Activated gamma-delta T cell (primary cell): ENCODE data around the gene SORBS2.
"Not testable (repeated sequence)": the region's sequence is repeated elsewhere in the genome, so short reads cannot be mapped to it uniquely, and the experiment has no call there.

ENCODE experiments used
- DNase-seq: peaks from one replicate; lab custom pipeline; 2025; lab: John Stamatoyannopoulos, UW

The SORBS2 gene

DNA sequence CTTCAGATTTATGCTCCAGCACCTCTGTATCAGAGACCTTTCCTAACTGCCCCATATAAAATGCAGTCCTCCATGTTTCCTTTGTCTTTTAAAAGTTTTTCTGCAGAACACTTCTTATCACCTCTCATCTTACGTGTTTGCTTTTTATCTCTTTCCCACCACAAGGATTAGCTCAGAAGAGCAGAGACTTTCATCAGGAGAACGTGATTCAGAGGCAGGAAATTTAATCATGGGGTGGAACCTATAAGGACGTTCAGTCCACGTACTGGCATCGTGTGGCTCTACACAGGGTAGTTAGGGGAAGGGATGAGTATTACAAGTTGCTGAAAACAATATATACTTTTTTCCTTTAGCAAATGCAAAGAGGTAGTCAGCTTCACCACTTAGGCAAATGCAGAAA lies 98.7 kb downstream of the SORBS2 start:
- no peak for DNase-seq

DNA sequence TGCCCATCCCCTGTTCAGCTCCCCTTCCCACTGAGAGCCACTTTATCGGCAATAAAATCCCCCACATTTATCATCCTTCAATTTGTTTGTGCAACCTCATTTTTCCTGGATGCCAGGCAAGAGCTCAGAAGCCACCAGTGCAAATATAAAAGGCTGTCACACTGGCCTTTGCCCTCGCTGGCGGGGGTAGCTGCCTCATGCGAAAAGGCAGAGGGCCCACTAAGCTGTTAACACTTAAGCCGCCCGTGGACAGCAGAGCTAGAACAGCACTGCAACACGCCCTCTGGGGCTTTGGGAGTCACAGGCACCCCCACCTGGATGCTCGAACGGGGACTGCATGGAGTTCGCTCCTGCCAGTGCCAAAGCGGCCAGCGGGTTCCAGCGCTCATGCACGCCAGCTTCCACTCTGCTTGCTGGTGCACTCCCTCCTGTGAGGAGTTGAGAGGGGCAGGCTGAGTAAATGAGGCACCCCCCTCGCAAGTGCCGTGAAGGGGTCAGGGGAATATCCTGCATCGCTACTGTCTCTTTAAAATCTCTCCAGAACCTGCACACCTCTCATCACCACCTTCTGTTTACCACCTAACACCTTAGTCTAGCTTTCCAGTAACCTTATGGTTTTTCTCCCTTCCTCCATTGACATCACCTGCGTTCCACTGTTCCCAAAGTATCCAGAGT lies 99.5 kb downstream of the SORBS2 start:
- no peak for DNase-seq

DNA sequence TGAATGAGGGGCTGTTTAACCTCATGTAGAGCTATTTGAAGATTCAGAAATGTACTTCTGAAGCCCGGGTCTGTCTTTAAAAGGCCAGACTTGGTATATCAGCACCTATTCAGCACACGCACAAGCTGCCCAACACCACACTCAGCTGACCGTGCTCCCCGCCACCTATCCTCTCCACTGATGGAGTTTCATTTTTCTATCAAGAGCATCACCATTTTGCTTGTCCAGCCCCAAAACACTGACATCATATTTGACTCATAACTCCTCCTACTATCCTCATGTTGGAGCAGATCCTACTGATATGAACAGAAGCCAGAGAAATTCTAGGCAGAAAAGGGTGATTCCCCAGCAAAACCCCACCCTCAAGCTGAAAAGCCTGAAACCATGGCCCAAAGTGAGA lies 100.3 kb downstream of the SORBS2 start:
- no peak for DNase-seq

DNA sequence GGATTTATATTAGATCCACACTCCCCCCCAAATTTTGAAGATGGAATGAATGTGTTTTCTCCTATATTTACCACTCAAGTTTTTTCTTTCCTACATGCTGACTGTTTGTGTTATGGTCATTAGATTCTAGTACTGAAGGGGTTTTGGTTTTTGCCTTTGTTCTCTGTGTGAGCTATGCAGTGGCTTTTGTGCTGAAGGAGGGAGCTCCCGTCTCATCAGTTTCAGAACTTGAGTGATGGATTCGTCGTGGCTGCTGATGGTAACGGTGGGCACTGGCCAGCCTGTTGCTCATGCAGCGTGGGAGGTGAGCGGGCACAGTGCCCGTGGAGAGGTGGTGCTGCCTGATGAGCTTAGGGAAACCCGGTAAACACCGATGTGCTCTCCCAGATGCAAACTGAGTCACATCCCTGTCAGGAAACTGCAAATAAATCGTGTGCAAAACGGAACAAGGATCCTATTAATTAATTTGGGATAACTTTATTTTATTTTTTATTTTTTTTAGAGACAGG lies 101.5 kb downstream of the SORBS2 start:
- DNase-seq = no peak

GRCh38 chr4:185709802-185710486 lies 102.0 kb downstream of the SORBS2 start:
- no peak for DNase-seq

GRCh38 chr4:185708348-185708747 lies 103.6 kb downstream of the SORBS2 start:
- no peak for DNase-seq

DNA sequence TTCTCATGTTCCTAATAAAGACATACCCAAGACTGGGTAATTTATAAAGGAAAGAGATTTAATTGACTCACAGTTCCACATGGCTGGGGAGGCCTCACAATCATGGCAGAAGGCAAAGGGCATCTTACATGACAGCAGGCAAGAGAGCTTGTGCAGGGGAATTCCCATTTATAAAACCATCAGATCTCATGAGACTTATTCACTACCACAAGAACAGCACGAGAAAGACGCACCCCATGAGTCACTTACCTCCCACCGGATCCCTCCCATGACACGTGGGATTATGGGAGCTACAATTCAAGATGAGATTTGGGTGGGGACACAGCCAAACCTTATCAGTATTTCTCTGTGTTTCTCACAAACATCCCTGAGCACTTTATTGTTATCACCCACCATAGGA lies 104.4 kb downstream of the SORBS2 start:
- DNase-seq = not testable (repeated sequence)

GRCh38 chr4:185702147-185702663 lies 109.8 kb downstream of the SORBS2 start:
- DNase-seq = no peak

DNA sequence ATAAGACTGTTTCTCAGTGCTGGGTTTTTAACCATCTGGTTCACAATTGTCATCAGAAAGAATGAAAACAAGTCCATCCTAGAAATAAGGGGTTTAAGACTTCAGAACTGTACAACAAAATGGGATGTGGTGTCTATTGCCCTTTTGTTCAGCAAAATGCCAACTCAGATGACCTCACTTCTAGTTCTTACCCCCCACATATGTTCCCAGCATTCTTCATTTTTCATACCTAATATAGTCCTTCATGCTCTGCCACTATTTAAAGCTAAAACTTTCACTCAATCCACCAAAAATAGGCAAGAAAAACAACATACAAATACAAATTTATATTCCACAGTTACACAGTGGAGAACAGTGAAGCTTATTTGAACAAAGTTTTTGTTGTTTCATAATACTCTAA lies 111.4 kb downstream of the SORBS2 start:
- no peak for DNase-seq

DNA sequence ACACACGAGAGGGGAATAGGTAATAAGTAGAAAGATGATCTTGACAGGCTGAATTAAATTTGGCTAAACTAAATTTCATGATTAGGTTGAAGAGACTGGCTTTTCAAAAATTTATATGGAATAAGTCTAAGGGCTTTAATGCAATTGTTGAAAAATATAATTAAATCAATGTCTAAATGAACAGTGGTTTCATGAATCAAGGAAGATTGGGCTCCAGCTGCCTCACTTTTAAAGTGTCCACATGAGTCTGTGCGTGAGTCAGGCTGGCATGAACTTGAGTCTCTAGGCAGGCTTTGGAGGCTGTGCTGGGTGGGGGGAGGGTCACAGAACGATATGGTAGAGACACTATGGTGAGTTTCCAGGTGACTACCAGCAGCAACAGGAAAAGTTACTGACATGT lies 111.9 kb downstream of the SORBS2 start:
- DNase-seq = no peak

GRCh38 chr4:185697488-185697887 lies 114.5 kb downstream of the SORBS2 start:
- DNase-seq = no peak

DNA sequence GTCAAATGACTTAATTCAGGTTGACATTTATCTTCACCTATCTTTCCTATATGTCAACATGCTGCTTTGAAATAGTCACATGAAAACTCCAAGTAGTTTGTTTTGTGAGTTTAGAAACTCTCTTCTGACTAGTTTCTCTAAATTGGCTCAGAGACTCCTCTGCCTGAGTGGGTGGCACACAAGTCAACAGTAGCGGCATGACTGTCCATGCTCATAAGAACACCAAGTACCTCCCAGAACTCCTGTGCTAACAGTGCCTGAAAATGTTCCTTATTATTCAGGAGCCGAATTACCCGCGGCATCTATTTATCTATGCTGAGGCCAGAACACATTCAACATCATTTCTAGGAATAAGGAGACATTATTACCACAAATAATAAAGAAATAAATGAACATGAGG lies 116.3 kb downstream of the SORBS2 start:
- no peak for DNase-seq

DNA sequence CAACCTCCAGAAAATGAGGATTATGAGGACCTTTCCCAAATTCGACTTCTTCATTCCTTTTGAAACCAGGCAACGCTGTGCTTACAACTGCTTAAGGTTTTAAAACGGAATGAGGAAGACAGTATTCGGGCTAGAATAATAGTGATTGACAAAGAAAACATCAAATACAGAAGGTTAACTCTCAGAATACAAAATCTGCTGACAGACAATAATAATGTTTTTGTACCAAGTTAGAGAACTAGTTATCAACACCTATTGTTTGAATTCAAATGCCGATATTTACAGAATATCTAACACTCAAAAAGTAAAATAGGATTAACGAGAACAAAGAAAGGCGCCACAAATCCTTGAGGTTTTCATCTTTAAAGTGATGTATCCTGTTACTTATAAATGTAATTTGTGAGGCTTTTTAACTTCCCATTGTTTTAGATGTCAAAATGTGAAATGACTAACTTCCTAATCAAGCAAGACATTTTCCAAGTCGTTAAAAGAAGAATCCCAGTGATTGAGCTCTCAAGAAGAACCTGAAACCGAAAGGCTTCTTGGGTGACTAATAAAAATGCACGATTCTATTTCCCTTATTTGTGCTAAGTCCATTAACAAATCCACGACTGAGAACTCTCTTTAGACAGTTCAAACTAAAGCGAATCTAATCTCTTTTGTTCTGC lies 118.3 kb downstream of the SORBS2 start:
- no peak for DNase-seq

DNA sequence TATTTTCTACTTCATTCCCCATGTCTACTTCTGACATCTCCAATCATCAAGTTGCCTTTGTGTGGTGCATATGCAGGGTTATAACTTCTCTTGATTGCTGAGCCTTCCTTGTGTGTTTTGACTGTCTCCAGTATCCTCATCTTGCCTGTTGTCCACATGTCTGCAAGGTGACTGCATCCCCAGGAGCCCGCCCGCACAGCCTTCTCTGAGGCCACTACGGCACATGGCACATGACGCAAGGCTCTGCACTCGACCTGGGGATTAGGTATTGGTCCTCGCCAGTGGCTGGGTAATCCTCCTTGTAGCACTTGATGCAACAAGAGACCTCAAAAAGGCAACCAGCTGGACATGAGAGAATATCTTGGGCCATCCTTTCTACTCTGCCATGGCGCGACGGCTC lies 122.6 kb downstream of the SORBS2 start:
- no peak for DNase-seq

GRCh38 chr4:185685804-185686203 lies 126.2 kb downstream of the SORBS2 start:
- DNase-seq = no peak

GRCh38 chr4:185683896-185684295 lies 128.1 kb downstream of the SORBS2 start:
- no peak for DNase-seq

- no peak for DNase-seq
Measured at GRCh38 chr4:185683222-185683621, 128.8 kb downstream of the SORBS2 start.

- DNase-seq = no peak
Measured at GRCh38 chr4:185682236-185682635, 129.8 kb downstream of the SORBS2 start.

GRCh38 chr4:185681604-185682003 lies 130.4 kb downstream of the SORBS2 start:
- DNase-seq = no peak

GRCh38 chr4:185680617-185681016 lies 131.4 kb downstream of the SORBS2 start:
- no peak for DNase-seq

DNA sequence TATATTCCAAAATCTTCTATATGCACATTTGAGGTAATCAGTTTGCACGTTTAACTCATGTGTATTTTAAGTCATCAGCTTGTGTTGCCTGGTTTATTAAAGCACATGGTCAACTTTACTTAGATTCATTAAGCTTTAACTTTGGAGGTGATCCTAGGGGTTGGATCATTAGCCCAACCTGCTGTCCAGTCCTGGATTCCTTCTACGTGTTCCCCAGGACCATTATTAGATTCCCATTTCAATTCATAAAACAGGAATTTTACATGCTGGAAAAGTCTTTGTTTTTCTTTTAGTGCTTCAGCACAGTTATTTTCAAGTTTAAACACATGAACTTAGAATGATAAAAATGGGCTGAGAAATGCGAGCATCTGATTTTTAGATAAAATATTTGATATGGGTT lies 132.5 kb downstream of the SORBS2 start:
- no peak for DNase-seq

GRCh38 chr4:185677637-185678314 lies 134.2 kb downstream of the SORBS2 start:
- no peak for DNase-seq
